HG03025 (cell line): Measurements from ENCODE around the gene RFC5.

Experiments used
- ATAC-seq: cut with Tn5 transposase; IDR thresholded peaks from one replicate; pipeline ENCODE4 v1.9.1; 2021; ENCODE audit warnings: mild to moderate bottlenecking, moderate library complexity; ENCODE audit not compliant: unreplicated experiment, low FRiP score

The RFC5 gene

GRCh38 chr12:118046430-118046829, 29.9 kb downstream of the RFC5 start:
- no peak for ATAC-seq

- ATAC-seq: no peak
Measured at GRCh38 chr12:118050972-118051910, 34.7 kb downstream of the RFC5 start.

GRCh38 chr12:118052324-118053070, 36.0 kb downstream of the RFC5 start:
- no peak for ATAC-seq

GRCh38 chr12:118053071-118053985, 36.8 kb downstream of the RFC5 start:
- ATAC-seq: no peak

GRCh38 chr12:118055144-118055557, 38.6 kb downstream of the RFC5 start:
- ATAC-seq: no peak

GRCh38 chr12:118055865-118056773, 39.6 kb downstream of the RFC5 start:
- ATAC-seq: no peak

GRCh38 chr12:118058227-118058626, 41.7 kb downstream of the RFC5 start:
- no peak for ATAC-seq

GRCh38 chr12:118058881-118059280, 42.4 kb downstream of the RFC5 start:
- no peak for ATAC-seq

- ATAC-seq: no peak
Measured at GRCh38 chr12:118059341-118060191, 43.1 kb downstream of the RFC5 start.

GRCh38 chr12:118060301-118061010, 44.0 kb downstream of the RFC5 start:
- no peak for ATAC-seq

GRCh38 chr12:118061011-118061872, 44.7 kb downstream of the RFC5 start, which contains the start of gene WSB2:
TSS of gene WSB2 (minus strand) at chr12:118061179. CDS start at chr12:118061048, 131 bp downstream.
- no peak for ATAC-seq

GRCh38 chr12:118061873-118062843, 45.7 kb downstream of the RFC5 start:
- no peak for ATAC-seq

- ATAC-seq: no peak
Measured at GRCh38 chr12:118063576-118064391, 47.3 kb downstream of the RFC5 start.

GRCh38 chr12:118064608-118065007, 48.1 kb downstream of the RFC5 start:
- ATAC-seq: no peak

- ATAC-seq: no peak
Measured at GRCh38 chr12:118065380-118065779, 48.9 kb downstream of the RFC5 start.
